SIG-M5 treated with dmso at 0.1 percent for 504 hours (cell line): Measurements from ENCODE around the gene HKDC1.

Experiments
- DNase-seq: peaks from one replicate; lab custom pipeline; 2025; ENCODE audit not compliant: unreplicated experiment; lab: John Stamatoyannopoulos, UW

Gene HKDC1

GRCh38 chr10:69216577-69217118, 3.5 kb upstream of the HKDC1 start:
- no peak for DNase-seq

DNA sequence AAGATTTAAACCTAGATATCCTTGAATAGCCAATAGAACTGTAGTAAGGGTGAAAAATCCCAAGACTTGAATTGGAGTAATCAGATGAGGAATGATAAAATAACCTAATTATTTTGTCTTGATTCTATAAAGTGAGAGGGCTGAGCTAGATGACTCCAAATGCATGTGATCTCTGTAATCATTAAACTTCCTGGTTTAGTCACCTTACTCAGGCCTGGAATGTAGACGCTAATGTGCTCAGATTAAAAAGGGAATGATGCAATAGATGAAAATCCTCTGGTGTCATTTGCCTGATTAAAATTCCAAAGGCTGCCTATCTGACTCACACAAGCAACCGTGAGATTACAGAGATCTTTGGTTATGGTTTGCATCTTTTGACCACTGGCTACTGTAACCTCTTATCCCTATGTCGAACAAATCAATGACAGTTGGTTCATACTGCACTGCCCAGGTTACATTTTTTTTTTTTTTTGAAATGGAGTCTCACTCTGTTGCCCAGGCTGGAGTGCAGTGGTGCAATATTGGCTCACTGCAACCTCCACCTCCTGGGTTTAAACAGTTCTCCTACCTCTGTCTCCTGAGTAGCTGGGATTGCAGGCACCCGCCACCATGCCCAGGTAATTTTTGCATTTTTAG, 2.9 kb upstream of the HKDC1 start:
- DNase-seq = no peak

GRCh38 chr10:69218831-69219230, 1.3 kb upstream of the HKDC1 start:
- no peak for DNase-seq

GRCh38 chr10:69220507-69220906, 375 bp downstream of the HKDC1 start:
- DNase-seq = no peak

DNA sequence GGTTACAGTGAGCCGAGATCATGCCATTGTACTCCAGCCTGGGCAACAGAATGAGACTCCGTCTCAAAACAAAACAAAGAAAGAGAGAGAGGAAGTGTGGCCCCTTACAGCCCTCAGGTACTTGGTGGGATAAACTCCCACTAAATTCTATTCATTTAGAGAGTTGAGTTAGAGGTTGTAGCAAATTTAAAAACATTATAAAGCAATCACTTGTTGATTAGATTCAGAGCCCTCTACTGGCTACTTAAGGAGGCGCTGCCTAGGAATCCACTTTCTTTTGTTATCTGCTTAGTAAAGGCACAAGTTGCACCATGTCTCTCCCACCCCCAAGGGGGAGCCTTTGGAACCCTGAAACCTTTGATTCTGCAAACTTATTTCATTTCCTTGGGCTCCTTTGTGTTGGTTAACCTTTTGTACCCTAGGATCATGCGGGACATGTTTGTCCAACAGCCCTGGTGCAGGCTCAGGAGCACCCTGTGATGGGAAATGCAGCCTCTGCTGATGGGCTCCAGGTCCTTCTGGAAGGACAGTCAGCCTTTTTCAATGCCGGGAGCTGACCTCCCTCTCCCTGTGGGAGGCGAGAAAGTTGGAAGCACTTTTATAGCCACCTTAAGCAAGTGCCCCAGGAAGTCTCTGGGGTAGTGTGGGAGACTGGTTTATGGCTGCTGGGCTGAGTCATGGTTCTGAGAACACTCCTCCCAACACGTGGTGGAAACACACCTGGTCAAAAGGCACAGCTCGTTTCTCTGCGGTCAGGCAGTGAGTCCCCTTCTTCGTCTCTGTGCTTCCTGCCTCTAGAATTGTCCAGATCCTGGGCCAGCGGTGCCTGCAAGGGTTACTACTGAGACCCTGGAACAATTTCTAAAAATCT, 2.3 kb downstream of the HKDC1 start:
- DNase-seq = peak; percentile 73

- DNase-seq = no peak
Observed at GRCh38 chr10:69223028-69223342, 2.9 kb downstream of the HKDC1 start.

GRCh38 chr10:69224862-69225657, 4.9 kb downstream of the HKDC1 start:
- no peak for DNase-seq

GRCh38 chr10:69225681-69226080, 5.5 kb downstream of the HKDC1 start:
- DNase-seq = no peak

DNA sequence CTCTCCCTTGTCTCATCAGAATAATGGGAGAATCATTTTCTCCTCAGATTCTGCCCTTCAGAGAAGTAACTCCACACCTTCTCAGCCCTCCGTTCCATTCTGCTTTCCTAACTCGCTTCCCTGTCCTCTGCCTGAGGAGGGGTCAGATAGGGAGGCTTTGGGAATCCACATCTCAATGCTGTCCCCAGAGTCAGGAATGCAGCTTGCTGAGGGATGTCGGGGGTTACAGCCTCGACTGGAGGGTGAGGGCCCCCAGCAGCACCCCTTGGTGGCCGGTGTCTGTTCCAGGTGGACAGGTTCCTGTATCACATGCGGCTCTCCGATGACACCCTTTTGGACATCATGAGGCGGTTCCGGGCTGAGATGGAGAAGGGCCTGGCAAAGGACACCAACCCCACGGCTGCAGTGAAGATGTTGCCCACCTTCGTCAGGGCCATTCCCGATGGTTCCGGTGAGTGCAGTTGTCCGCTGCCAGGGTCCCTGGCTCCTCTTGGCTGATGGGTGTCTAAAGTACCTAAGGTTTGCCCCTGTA, 6.9 kb downstream of the HKDC1 start:
- DNase-seq = no peak

- no peak for DNase-seq
Observed at GRCh38 chr10:69228151-69228550, 8.0 kb downstream of the HKDC1 start.

- no peak for DNase-seq
Observed at GRCh38 chr10:69229616-69229916, 9.4 kb downstream of the HKDC1 start.

DNA sequence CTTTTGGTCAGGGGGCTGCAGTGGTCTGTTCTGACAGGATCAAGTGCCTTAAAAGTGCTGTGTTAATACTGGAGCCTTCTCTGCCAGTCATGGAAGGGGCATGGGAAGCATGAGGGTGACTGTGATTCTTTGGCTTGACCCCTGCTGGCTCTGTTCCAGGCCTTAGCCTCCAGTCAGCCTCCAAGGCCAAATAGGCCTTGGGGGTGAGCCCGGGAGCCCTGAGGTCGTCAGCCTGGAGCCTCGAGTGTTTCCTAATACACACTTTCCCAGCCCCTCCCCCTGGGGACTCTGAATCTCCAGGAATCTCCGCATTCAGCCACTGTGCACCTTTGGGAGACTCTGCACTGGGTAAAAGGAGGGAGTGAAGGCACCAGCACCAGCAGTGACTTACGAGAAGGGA, 10.0 kb downstream of the HKDC1 start:
- DNase-seq = no peak

GRCh38 chr10:69232252-69232651, 12.1 kb downstream of the HKDC1 start:
- DNase-seq = no peak

DNA sequence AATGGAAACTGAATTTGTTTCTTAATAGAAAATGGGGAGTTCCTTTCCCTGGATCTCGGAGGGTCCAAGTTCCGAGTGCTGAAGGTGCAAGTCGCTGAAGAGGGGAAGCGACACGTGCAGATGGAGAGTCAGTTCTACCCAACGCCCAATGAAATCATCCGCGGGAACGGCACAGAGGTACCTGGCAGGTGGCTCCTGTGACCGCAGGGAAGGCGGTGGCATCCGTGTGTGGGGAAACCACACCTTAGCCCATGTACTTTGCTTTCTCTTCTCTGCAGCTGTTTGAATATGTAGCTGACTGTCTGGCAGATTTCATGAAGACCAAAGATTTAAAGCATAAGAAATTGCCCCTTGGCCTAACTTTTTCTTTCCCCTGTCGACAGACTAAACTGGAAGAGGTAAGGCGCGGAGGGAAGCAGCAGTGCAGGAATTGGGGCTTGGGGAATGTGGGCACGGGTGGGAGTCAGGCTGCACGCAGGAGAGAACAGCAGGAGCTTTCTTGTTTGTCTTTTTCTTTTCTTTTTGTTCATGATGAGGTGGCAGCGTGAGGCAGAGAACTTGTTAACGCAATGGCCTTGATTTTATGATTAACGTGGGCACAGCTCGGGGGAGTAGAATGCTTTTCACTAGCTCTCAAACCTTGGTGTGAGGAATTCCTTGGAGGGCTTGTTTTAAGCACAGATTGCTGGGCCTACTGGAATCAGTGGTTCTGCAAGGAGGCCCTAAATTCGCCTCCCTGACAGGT, 12.8 kb downstream of the HKDC1 start:
- no peak for DNase-seq

- DNase-seq = no peak
Observed at GRCh38 chr10:69234447-69234846, 14.3 kb downstream of the HKDC1 start.

DNA sequence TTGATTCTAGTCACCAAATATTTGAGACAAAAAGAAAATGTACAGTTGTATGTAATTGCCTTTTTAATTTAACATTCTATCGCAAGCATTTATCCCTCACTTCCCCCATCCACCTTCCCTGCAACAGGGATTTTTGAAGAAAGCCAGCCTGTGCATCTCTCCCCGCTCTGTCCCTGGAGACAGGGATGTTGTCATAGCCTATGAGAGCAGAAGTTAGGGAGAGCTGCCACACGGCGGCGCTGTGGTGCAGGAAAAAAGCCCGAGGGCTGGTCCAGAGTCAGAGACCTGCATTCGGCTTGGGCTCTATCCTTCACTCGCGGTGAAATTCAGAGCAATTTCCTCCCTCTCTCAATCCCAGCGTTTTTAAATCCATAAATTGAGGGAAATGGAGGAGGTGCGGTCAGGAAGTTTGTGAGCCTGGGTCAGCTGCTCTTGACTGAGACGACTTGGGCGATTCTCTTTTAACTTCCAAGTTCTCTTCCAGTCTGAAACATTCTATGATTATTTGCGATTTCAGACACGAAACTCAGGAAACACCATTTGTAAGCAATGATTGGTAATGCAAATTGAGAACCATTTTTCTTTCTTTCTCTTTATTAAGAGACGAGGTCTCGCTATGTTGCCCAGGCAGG, 17.5 kb downstream of the HKDC1 start:
- peak; percentile 67 for DNase-seq

GRCh38 chr10:69239136-69239535, 19.0 kb downstream of the HKDC1 start:
- DNase-seq = no peak

- no peak for DNase-seq
Observed at GRCh38 chr10:69239816-69240434, 19.8 kb downstream of the HKDC1 start.

- DNase-seq = no peak
Observed at GRCh38 chr10:69240455-69240854, 20.3 kb downstream of the HKDC1 start.

- no peak for DNase-seq
Observed at GRCh38 chr10:69241575-69241974, 21.4 kb downstream of the HKDC1 start.
